Measurements from ENCODE around the gene CAMK2D.

The CAMK2D gene

GRCh38 chr4:113633467-113633866 lies 128.1 kb downstream of the CAMK2D start:
- H3K27me3 ChIP-seq (ENCODE audit: control insufficient read depth, insufficient read depth, low read length), result no peaks in the 10 kb centered on the region
- H3K4me1 ChIP-seq (ENCODE audit: control insufficient read depth, insufficient read depth, low read length), result peaks cover 4% of the 10 kb centered on the region
- H3K4me3 ChIP-seq (ENCODE audit: low read depth, low read length), result no peak overlapping the region
- no peaks in the 10 kb centered on the region for H3K9me3 ChIP-seq (ENCODE audit: control insufficient read depth, insufficient read depth, low read length)
- no peaks in the 10 kb centered on the region for H3K36me3 ChIP-seq (ENCODE audit: control insufficient read depth, insufficient read depth, low read length)
- no peak overlapping the region for H3K9ac ChIP-seq (ENCODE audit: low read depth, low read length)

GRCh38 chr4:113628711-113629110 lies 132.8 kb downstream of the CAMK2D start:
- Histone ChIP-seq H3K9ac (ENCODE audit: low read depth, low read length) (no peak overlapping the region), H3K4me1 (ENCODE audit: control insufficient read depth, insufficient read depth, low read length) (no peaks in the 10 kb centered on the region)

GRCh38 chr4:113627321-113627720 lies 134.2 kb downstream of the CAMK2D start:
- Histone ChIP-seq H3K27me3 (ENCODE audit: control insufficient read depth, insufficient read depth, low read length) (no peaks in the 10 kb centered on the region), H3K4me3 (ENCODE audit: low read depth, low read length) (no peak overlapping the region), H3K4me1 (ENCODE audit: control insufficient read depth, insufficient read depth, low read length) (no peaks in the 10 kb centered on the region), H3K9me3 (ENCODE audit: control insufficient read depth, insufficient read depth, low read length) (no peaks in the 10 kb centered on the region), H3K9ac (ENCODE audit: low read depth, low read length) (no peak overlapping the region), H3K36me3 (ENCODE audit: control insufficient read depth, insufficient read depth, low read length) (no peaks in the 10 kb centered on the region)

More at GRCh38 chr4:113628711-113629110, 132.8 kb downstream of the CAMK2D start:
- Histone ChIP-seq H3K27me3 (ENCODE audit: control insufficient read depth, insufficient read depth, low read length) (no peaks in the 10 kb centered on the region), H3K36me3 (ENCODE audit: control insufficient read depth, insufficient read depth, low read length) (no peaks in the 10 kb centered on the region), H3K4me3 (ENCODE audit: low read depth, low read length) (no peak overlapping the region), H3K9me3 (ENCODE audit: control insufficient read depth, insufficient read depth, low read length) (no peaks in the 10 kb centered on the region)

GRCh38 chr4:113625902-113626301 lies 135.6 kb downstream of the CAMK2D start:
- H3K9me3 ChIP-seq (ENCODE audit: control insufficient read depth, insufficient read depth, low read length), result no peaks in the 10 kb centered on the region
- H3K4me3 ChIP-seq (ENCODE audit: low read depth, low read length), result no peak overlapping the region
- H3K4me1 ChIP-seq (ENCODE audit: control insufficient read depth, insufficient read depth, low read length), result no peaks in the 10 kb centered on the region

GRCh38 chr4:113623274-113623894 lies 138.2 kb downstream of the CAMK2D start:
- H3K4me3 ChIP-seq (ENCODE audit: low read depth, low read length), result no peak overlapping the region
- H3K36me3 ChIP-seq (ENCODE audit: control insufficient read depth, insufficient read depth, low read length), result no peaks in the 10 kb centered on the region
- no peaks in the 10 kb centered on the region for H3K4me1 ChIP-seq (ENCODE audit: control insufficient read depth, insufficient read depth, low read length)
- H3K9me3 ChIP-seq (ENCODE audit: control insufficient read depth, insufficient read depth, low read length), result no peaks in the 10 kb centered on the region
- no peak overlapping the region for H3K9ac ChIP-seq (ENCODE audit: low read depth, low read length)
- H3K27me3 ChIP-seq (ENCODE audit: control insufficient read depth, insufficient read depth, low read length), result no peaks in the 10 kb centered on the region

More at GRCh38 chr4:113625902-113626301, 135.6 kb downstream of the CAMK2D start:
- H3K9ac ChIP-seq (ENCODE audit: low read depth, low read length), result no peak overlapping the region
- no peaks in the 10 kb centered on the region for H3K36me3 ChIP-seq (ENCODE audit: control insufficient read depth, insufficient read depth, low read length)
- H3K27me3 ChIP-seq (ENCODE audit: control insufficient read depth, insufficient read depth, low read length), result no peaks in the 10 kb centered on the region

- Histone ChIP-seq H3K36me3 (ENCODE audit: control insufficient read depth, insufficient read depth, low read length) (no peaks in the 10 kb centered on the region), H3K9ac (ENCODE audit: low read depth, low read length) (no peak overlapping the region), H3K27me3 (ENCODE audit: control insufficient read depth, insufficient read depth, low read length) (no peaks in the 10 kb centered on the region), H3K9me3 (ENCODE audit: control insufficient read depth, insufficient read depth, low read length) (no peaks in the 10 kb centered on the region), H3K4me1 (ENCODE audit: control insufficient read depth, insufficient read depth, low read length) (no peaks in the 10 kb centered on the region), H3K4me3 (ENCODE audit: low read depth, low read length) (no peak overlapping the region)
These were observed 139.9 kb downstream of the CAMK2D start for GRCh38 chr4:113621633-113622032.

GRCh38 chr4:113620032-113620431 lies 141.5 kb downstream of the CAMK2D start:
- Histone ChIP-seq H3K9ac (ENCODE audit: low read depth, low read length) (no peak overlapping the region), H3K36me3 (ENCODE audit: control insufficient read depth, insufficient read depth, low read length) (no peaks in the 10 kb centered on the region)

GRCh38 chr4:113619526-113619925 lies 142.0 kb downstream of the CAMK2D start:
- H3K9me3 ChIP-seq (ENCODE audit: control insufficient read depth, insufficient read depth, low read length), result no peaks in the 10 kb centered on the region
- no peaks in the 10 kb centered on the region for H3K27me3 ChIP-seq (ENCODE audit: control insufficient read depth, insufficient read depth, low read length)
- no peak overlapping the region for H3K9ac ChIP-seq (ENCODE audit: low read depth, low read length)
- H3K4me3 ChIP-seq (ENCODE audit: low read depth, low read length), result no peak overlapping the region
- no peaks in the 10 kb centered on the region for H3K4me1 ChIP-seq (ENCODE audit: control insufficient read depth, insufficient read depth, low read length)
- H3K36me3 ChIP-seq (ENCODE audit: control insufficient read depth, insufficient read depth, low read length), result no peaks in the 10 kb centered on the region

More at GRCh38 chr4:113620032-113620431, 141.5 kb downstream of the CAMK2D start:
- Histone ChIP-seq H3K27me3 (ENCODE audit: control insufficient read depth, insufficient read depth, low read length) (no peaks in the 10 kb centered on the region), H3K9me3 (ENCODE audit: control insufficient read depth, insufficient read depth, low read length) (no peaks in the 10 kb centered on the region), H3K4me1 (ENCODE audit: control insufficient read depth, insufficient read depth, low read length) (no peaks in the 10 kb centered on the region), H3K4me3 (ENCODE audit: low read depth, low read length) (no peak overlapping the region)

GRCh38 chr4:113618205-113618604 lies 143.3 kb downstream of the CAMK2D start:
- no peaks in the 10 kb centered on the region for H3K9me3 ChIP-seq (ENCODE audit: control insufficient read depth, insufficient read depth, low read length)
- H3K9ac ChIP-seq (ENCODE audit: low read depth, low read length), result no peak overlapping the region
- no peaks in the 10 kb centered on the region for H3K36me3 ChIP-seq (ENCODE audit: control insufficient read depth, insufficient read depth, low read length)
- H3K4me1 ChIP-seq (ENCODE audit: control insufficient read depth, insufficient read depth, low read length), result no peaks in the 10 kb centered on the region
- no peaks in the 10 kb centered on the region for H3K27me3 ChIP-seq (ENCODE audit: control insufficient read depth, insufficient read depth, low read length)
- no peak overlapping the region for H3K4me3 ChIP-seq (ENCODE audit: low read depth, low read length)

- Histone ChIP-seq H3K4me1 (ENCODE audit: control insufficient read depth, insufficient read depth, low read length) (no peaks in the 10 kb centered on the region), H3K4me3 (ENCODE audit: low read depth, low read length) (no peak overlapping the region), H3K9ac (ENCODE audit: low read depth, low read length) (no peak overlapping the region), H3K27me3 (ENCODE audit: control insufficient read depth, insufficient read depth, low read length) (no peaks in the 10 kb centered on the region), H3K36me3 (ENCODE audit: control insufficient read depth, insufficient read depth, low read length) (no peaks in the 10 kb centered on the region), H3K9me3 (ENCODE audit: control insufficient read depth, insufficient read depth, low read length) (no peaks in the 10 kb centered on the region)
These were observed 144.3 kb downstream of the CAMK2D start for GRCh38 chr4:113617195-113617594.

- Histone ChIP-seq H3K36me3 (ENCODE audit: control insufficient read depth, insufficient read depth, low read length) (no peaks in the 10 kb centered on the region), H3K9ac (ENCODE audit: low read depth, low read length) (no peak overlapping the region), H3K27me3 (ENCODE audit: control insufficient read depth, insufficient read depth, low read length) (no peaks in the 10 kb centered on the region), H3K4me3 (ENCODE audit: low read depth, low read length) (no peak overlapping the region), H3K4me1 (ENCODE audit: control insufficient read depth, insufficient read depth, low read length) (no peaks in the 10 kb centered on the region), H3K9me3 (ENCODE audit: control insufficient read depth, insufficient read depth, low read length) (no peaks in the 10 kb centered on the region)
These were observed 145.1 kb downstream of the CAMK2D start for GRCh38 chr4:113616443-113616842.

GRCh38 chr4:113614414-113614813 lies 147.1 kb downstream of the CAMK2D start:
- no peak overlapping the region for H3K4me3 ChIP-seq (ENCODE audit: low read depth, low read length)
- H3K36me3 ChIP-seq (ENCODE audit: control insufficient read depth, insufficient read depth, low read length), result no peaks in the 10 kb centered on the region
- no peak overlapping the region for H3K9ac ChIP-seq (ENCODE audit: low read depth, low read length)
- H3K9me3 ChIP-seq (ENCODE audit: control insufficient read depth, insufficient read depth, low read length), result no peaks in the 10 kb centered on the region
- no peaks in the 10 kb centered on the region for H3K4me1 ChIP-seq (ENCODE audit: control insufficient read depth, insufficient read depth, low read length)
- no peaks in the 10 kb centered on the region for H3K27me3 ChIP-seq (ENCODE audit: control insufficient read depth, insufficient read depth, low read length)

All from iPS-15b (cell line).